ENCODE measurements around the gene FOXP1. TPM values are rescaled to one million over a fixed set of nuclear protein-coding genes. Genes with fewer than 3 reads are reported as not detected.

FOXP1 gene
- total and polyA plus RNA-seq, 2 of the 8 experiments (the other 6 are each of a cell fraction or from before 2014, with no cell fraction given) = 13.9 to 25.4 TPM

DNA sequence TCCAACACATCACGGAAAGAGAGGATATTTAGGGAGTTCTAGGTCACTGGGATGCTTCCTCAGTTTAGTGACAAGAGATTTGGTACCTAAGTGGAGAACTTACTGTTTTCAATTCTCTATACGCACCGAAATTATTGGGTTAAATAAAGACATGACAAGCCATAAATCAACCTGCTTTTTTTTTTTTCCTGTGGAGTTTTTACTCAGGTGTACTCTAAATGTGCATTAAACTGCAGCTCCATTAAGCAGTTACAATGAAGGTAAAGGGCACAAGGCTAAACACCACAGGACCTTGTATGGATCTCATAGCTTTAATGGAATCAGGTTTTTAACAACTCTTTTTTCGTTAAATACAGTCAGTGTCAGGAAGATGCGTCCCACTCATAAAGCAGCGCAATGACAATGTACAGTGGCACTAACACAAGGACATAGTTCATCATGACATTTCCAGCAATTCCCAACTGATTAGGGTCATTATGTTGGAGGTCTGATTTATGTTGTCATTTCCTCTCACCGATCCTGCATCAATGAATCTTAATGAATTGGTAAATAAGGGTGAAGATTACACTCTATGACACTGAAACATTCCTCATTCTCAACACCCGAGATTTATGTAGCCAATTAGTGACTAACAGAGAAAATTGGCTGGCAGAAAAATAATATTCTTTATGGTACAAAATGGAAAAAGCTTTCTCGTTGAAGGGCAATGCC is 355.2 kb downstream of the FOXP1 start (continued):
- no peak for TF ChIP-seq CBX8 (IDR thresholded peaks at IDR 0.05; ENCODE audit: borderline replicate concordance, low read depth, low read length)
- no peak for TF ChIP-seq NANOG (IDR thresholded peaks at IDR 0.05; ENCODE audit: insufficient read depth, low read depth, low read length, poor library complexity, severe bottlenecking)
- no peak for TF ChIP-seq SIX5 (IDR thresholded peaks at IDR 0.05; ENCODE audit: low read depth, low read length)
- TF ChIP-seq CBX5 (IDR thresholded peaks at IDR 0.05; ENCODE audit: low read depth, low read length) = no peak
- TF ChIP-seq CEBPB (IDR thresholded peaks at IDR 0.05; ENCODE audit: low read depth, low read length) = no peak
- TF ChIP-seq NRF1 (IDR thresholded peaks at IDR 0.05; ENCODE audit: low read depth, low read length) = no peak

All from H1 (cell line).